Stimulated activated CD8-positive, alpha-beta memory T cell treated with anti-CD3 and anti-CD28 coated beads, Interleukin-7, amount 100 ng/mL, for 24 hours (primary cell): Measurements from ENCODE around the gene CAMP.

Source experiments
- DNase-seq: peaks from one replicate; pipeline ENCODE4 v3.0.0-alpha.2; 2020; ENCODE audit warnings: low read depth

The CAMP gene

GRCh38 chr3:48214225-48214624 is 9.1 kb upstream of the CAMP start:
- no peak for DNase-seq

- DNase-seq = no peak
Measured at GRCh38 chr3:48215019-48215418, 8.3 kb upstream of the CAMP start.

- DNase-seq = no peak
Measured at GRCh38 chr3:48215466-48215865, 7.8 kb upstream of the CAMP start.

DNA sequence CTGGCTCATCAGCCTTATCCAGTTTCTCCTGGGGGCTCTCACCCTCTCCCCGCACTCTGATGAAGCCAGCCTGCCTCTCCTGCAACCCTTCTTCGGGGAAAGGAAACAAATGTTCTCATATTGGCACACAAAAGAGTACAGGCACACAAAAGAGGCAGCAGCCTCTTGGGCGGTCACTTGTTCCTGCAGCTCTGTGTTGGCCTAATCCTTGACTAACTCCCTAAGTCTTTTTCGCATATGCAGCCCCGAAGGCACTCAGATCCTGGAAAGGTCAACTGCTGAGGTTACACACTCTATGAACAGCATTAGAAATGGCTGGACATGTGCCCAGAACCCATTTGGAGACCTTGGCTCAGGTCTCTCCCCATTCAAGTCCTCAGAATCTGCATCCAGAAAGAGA is 7.4 kb upstream of the CAMP start:
- DNase-seq = no peak

DNA sequence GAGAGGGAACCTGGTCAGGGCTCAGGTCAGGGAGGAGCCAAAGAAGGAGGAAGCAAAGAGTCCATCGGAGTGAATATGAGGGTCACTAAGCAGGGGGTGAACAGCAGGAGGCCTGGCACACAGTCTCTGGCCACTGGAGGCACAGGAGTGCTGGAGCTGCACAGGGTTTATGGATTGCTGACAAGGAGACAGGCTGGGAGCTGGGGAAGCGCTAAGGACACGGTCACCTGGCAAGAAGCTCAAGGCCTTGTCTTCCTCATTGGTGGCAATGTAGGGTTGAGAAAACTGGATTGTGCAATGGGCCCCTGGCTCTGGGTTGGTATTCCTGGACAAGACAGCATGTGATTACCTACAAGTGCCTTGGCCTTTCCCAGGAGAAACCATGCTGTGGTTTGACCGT is 5.8 kb upstream of the CAMP start:
- no peak for DNase-seq

DNA sequence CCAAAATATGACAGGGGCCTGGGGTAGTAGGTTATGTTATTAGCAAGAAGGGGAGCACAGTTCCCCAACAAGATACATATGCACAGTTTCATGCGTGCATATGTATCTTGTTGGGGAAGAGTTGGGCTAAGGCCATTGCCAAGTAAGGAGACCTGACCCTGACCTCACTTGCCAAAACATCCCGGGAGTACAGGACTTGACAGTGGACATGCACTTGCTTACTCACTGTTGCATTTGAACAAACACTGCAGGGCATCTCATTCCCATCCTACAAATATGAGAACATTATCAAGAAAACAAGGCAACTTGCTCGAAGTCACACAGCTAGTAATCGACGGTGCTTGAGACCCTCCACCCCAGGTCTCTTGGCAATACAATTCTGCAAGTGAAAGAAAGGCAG is 4.8 kb upstream of the CAMP start:
- DNase-seq = no peak

- no peak for DNase-seq
Measured at GRCh38 chr3:48219543-48219942, 3.8 kb upstream of the CAMP start.

- DNase-seq = no peak
Measured at GRCh38 chr3:48220746-48221145, 2.5 kb upstream of the CAMP start.

GRCh38 chr3:48225587-48225986 is 2.3 kb downstream of the CAMP start:
- DNase-seq = no peak

DNA sequence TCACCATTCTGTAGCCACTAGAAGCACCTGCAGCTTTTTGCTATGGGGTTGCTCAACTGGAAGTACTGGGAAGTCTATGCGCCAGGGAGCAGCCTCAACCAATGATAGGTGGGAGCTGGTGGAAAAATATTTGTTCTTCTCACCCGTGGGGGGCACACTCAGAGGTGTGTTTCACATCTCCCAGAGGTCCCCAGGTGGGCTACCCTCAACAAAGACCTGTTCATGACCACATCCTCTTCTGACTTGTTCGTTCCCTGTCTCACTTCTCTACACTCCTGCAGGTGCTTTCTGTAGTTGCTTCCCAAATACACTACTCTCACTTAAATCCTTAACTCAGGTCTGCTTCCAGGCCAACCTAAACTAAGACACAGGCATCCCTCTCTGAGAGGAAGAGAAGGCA is 3.6 kb downstream of the CAMP start:
- no peak for DNase-seq

GRCh38 chr3:48232232-48232631 is 8.9 kb downstream of the CAMP start:
- DNase-seq = no peak

DNA sequence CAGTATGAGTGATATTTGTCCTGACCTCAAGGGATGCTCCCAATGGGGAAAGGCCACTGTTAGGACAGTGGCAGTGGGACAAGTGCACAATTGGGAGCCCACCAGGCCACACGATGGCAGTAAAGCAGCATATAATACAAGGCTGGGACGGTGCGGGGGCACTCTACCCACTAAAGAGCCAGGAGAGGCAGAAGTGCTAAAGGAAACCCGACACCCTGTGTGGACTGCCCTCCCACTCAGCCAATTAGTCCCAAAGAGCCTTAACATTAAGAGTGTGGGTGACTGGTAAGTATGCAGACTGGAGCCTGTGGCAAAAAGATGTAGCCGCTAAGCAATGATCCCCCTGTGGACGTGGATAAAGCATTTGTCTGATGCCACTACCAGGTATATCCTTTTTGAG is 9.4 kb downstream of the CAMP start:
- peak; percentile 32 for DNase-seq

GRCh38 chr3:48233542-48233941 is 10.2 kb downstream of the CAMP start:
- DNase-seq = no peak

DNA sequence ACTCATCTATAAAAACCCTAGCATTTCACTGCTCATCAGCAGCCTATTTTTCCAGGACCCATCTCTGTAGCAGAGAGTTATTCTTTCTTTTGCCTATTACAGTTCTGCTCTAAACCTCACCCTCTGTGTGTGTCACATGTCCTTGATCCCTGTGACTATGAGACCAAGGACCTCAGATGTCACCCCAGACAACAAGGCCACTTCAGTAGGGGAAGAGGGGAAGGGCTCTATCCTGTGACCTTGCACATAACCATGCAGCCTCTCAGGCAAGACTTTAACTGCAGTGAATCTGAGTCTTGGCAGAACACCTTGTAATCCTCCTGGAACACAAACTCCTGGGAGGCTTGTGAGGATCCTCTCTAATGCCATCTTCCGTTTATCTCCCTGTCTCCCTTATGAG is 13.2 kb downstream of the CAMP start:
- DNase-seq = no peak

DNA sequence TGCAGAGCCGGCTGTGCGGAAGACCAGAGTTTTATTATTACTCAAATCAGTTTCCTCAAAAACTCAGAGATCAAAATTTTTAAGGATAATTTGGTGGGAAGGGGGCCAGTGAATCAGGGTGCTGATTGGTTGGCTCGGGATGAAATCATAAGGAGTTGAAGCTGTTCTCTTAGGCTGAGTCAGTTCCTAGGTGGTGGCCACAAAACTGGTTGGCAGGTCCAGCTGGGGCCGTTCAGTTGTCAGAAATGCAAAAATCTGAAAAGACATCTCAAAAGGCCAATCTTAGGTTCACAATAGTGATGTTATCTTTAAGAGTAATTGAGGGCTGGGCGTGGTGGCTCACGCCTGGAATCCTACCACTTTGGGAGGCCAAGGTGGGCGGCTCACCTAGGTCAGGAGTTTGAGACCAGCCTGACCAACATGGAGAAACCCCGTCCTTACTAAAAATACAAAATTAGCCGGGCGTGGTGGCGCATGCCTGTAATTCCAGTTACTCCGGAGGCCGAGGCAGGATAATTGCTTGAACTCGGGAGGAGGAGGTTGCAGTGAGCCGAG is 15.3 kb downstream of the CAMP start:
- DNase-seq = no peak

DNA sequence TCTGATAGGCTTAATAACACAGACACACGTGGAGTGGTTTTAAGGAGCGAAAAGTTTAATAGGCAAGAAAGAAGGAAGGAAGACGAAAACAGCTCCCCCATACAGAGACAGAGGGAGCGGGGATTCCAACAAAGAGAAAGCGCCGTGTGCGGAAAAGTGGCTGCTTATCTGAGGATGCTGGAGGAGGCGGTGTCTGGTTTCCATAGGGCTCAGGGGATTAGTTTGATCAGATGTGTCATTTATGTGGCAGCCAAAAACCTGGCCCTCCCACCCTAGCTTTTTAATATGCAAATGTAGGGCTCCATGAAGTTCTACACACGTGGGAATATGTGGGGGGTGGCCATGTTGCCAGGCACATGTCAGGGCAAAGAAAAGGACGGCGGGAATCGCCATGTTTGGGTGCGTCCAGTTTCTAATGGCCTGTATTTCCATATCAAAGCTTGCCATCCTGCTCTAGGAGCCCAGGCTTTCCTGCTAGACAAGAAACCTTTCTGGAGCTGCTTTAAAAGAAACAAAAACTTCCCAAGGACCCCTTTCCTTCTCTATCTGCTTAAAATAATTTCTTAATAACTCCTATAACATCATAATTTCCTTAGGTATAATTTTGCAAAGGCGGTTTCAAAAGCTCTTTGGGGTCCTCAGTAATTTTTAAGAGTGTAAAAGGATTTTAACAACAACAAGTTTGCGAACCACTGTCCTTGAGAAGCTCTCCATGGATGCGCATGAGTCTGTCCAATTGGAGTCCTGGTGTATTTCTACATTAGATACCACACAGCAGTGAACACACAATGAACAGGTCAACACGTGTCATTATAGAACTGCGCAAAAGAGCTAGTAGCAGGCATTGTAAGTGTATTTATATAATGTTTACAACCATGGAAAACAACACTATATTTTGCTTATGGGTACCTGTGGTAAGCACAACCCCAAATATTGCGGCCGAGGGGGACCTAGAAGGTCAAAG is 17.0 kb downstream of the CAMP start:
- no peak for DNase-seq

DNA sequence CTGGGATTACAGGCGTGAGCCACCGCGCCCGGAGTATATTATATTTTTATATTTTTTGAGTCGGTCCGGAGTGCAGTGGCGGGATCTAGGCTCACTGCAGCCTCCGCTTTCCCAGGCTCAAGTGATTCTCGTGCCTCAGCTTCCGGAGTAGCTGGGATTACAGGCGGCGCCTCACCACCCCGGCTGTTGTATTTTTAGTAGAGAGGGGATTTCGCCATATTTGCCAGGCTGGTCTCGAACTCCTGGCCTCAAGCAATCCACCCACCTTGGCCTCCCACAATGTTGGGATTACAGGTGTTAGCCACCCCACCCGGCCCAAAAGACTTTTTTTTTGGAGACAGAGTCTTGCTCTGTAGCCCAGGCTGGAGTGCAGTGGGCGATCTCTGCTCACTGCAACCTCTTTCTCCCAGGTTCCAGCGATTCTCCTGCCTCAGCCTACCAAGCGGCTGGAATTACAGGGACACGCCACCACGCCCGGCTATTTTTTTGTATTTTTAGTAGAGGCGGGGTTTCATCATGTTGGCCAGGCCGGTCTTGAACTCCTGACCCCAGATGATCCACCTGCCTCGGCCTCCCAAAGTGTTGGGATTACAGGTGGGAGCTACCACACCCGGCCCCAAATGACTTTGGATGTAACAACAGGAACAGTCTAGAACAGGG is 18.6 kb downstream of the CAMP start:
- DNase-seq = no peak

DNA sequence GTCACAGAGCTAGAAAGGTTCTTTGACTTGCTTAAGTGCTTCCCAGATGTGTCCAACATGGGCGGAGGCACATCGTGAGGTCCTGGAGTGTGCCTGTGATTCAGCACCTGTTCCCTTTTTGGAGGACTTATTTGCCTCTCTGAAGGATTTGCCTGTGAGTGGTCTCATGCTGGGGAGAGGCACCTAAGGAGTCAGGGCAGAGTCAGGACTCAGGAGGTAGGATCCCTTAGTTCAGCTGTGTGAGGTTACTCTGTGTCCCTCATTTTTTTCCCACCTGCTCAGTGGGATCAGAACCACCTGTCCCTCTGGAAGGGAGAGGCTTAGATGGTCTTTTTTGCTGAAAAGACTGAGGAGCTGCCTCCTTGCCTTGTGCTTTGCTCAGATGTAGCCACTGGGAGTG is 20.6 kb downstream of the CAMP start:
- DNase-seq = no peak

DNA sequence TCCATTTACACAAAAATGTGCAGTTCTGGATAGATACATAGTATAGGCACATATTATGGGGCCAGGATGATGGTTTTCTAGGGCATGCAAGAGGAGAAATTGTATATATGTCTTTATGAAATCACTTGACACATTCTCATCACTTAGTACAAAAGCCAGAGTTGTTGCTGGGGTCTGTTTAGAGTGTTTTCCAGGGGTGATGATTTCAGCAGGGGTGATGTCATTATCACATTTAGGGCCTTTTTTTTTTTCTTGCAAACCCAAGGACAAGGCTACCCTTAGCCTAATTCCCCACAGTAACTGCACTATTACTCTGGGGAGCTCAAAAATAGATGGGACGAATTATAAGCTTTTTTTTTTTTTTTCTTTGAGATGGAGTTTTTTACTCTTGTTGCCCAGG is 21.2 kb downstream of the CAMP start:
- DNase-seq = no peak

DNA sequence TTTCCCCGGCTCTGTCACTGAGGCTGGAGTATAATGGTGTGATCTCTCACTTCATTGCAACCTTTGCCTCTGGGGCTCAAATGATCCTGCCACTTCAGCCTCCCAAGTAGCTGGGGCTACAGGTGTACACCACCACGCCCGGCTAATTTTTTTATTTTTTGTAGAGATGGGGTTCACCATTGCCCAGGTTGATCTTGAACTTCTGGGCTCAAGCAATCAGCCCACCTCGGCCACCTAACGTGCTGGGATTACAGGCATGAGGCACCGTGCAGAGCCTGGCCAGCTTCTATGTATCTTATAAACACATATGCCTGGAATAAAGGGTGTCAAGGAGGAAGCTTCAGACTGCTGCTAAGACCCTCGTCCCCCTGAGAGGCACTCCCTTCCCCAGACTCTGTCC is 21.8 kb downstream of the CAMP start:
- no peak for DNase-seq

DNA sequence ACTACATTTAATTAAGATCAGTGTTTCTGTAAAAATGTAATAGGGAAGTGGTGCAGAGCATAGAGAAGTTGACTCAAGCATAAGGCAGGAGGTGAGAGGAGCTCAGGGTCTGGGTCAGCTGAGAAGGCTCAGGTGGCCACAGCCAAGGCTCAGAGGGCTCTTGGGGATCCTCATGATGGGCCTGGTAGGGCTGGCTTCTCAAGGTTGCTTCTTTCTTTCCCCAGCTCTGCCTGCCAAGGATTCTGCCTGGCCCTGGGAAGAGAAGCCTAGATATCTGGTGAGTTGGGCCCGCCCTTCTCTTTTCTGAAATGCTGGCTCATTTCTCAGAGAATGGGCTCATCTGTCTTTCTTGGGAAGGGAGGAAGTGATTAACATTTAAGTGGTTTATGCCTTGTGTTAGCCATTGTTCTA is 24.1 kb downstream of the CAMP start:
- DNase-seq = no peak

GRCh38 chr3:48248095-48248850 is 25.0 kb downstream of the CAMP start:
- DNase-seq = no peak

DNA sequence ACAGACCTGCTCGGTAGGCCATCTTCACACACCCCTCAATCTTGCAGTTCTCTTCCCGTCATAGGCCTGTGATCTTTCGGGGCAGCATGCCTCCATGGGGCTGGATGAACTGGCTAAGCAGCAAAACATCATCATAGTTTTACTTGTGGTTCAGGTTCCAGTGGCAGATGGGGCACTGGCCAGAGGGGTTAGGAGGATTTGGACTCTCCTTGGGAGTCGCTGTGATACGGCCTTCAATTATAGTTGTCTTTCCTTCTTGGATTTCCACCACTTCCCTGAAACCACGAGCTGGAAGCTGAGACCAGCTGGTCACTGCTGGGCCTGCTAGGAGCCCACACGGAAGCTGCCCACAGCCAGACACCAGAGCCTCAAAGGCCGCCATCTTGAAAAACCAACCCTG is 33.3 kb downstream of the CAMP start:
- no peak for DNase-seq
